Stimulated activated CD8-positive, alpha-beta memory T cell treated with anti-CD3 and anti-CD28 coated beads, Interleukin-7, amount 100 ng/mL, for 4 hours (primary cell): ENCODE measurements around the gene ACY1.
"Not testable (repeated sequence)": the region's sequence is repeated elsewhere in the genome, so short reads cannot be mapped to it uniquely, and the experiment has no call there.

Experiments
- DNase-seq, 2 donors: peaks; one replicate each; pipeline ENCODE4 v3.0.0-alpha.2; 2020; ENCODE audit warnings: low read depth in 2 of 2

ACY1 gene

GRCh38 chr3:52024765-52025452 lies 41.6 kb downstream of the ACY1 start:
- DNase-seq = no peak

- DNase-seq = no peak
Measured at GRCh38 chr3:52025453-52025852, 42.1 kb downstream of the ACY1 start.

GRCh38 chr3:52026041-52026440 lies 42.7 kb downstream of the ACY1 start:
- no peak for DNase-seq

DNA sequence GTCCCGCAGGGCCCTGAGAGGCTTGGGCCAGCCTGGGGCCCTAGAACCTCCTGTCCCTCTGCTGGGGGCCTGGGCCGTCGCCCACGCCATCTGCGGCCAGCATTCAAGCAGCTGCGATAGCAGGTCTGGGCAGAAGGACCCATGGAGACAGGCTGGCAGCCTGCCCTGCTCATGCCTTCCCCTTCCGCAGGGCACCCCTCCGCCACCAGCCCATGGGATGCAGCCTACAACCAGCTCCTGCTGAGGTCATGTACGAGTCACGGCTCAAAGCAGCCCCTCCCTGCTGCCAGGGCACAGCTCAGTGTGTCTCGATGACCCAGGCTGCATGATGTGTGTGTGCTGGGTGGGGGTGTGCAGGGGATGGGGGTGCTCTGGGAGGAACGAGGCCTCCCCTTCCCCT lies 45.2 kb downstream of the ACY1 start:
- no peak for DNase-seq

GRCh38 chr3:52029053-52029452 lies 45.7 kb downstream of the ACY1 start:
- DNase-seq = no peak

- no peak for DNase-seq
Measured at GRCh38 chr3:52029535-52029934, 46.2 kb downstream of the ACY1 start.

GRCh38 chr3:52030714-52031310 lies 47.5 kb downstream of the ACY1 start:
- DNase-seq = no peak

DNA sequence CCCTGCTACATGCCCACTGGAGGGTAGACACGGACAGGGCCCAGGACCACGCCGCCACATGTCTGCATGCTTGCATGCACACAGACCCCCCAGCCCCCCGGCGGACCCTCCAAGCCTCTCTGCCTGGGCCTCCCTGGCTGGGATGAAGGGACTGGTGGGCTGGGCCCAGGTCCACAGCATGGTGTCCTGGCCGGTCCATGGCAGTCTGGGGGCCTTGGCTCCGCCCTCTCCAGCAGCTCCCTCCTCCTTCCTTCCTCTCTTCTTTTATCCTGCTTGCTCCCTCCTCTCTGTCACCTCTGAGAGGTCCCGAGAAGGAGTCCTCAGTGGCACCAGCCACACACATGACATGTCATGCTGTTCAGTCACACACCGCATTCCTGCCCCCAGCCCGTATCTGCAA lies 48.6 kb downstream of the ACY1 start:
- DNase-seq = no peak

DNA sequence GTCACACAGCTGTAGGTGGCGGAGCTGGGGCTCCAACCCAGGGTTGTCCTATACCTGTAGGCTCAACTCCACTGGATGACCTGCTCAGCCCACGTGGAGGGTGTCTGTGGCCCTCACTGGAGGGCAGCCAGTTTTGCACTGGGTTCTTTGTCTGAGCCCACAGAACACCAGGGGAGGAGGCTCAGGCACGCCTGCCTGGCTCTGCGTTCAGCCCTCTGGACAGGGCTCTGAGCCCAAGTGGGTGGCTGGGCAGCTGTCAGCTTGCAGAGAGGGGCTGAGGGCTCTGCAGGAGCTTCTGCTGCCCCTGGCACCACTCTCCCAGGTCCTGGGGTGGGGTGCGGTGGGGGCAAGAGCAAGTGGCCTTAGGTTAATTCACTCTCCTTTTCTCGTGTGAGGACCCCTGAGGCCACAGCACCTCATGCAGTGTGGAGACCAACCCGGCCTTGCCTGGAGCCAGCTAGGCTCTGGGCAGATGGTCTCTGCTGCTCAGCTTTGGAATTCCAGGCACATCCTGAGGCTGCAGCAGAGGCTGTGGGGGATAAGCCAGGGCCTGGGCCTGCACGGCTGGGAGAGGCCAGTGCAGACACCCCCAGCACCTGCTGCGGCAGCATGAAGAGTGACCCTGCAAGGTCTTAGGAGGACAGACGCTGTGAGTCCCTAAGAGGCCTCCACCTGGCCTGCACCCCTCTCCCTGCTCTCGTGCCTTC lies 49.5 kb downstream of the ACY1 start:
- no peak for DNase-seq

- DNase-seq = not testable (repeated sequence)
Measured at GRCh38 chr3:52033748-52034147, 50.4 kb downstream of the ACY1 start.

DNA sequence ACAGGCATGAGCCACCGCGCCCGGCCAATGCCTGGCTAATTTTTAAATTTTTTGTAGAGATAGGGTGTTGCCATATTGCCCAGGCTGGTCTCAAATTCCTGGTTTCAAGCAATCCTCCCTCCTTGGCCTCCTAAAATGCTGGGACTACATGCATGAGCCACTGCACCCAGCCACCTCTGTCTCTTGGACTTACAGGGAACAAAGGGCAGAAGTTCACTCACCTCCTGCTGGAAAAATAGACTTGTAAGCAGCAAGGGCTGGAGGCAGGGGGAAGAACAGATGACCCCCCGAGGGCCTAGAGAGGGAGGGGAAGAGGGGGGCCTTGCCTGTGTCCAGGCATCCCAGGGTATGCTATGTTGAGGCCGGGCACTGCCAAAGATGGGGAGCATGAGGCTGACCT lies 50.9 kb downstream of the ACY1 start:
- DNase-seq = no peak

GRCh38 chr3:52034651-52035050 lies 51.3 kb downstream of the ACY1 start:
- no peak for DNase-seq

- no peak for DNase-seq
Measured at GRCh38 chr3:52036222-52036694, 52.9 kb downstream of the ACY1 start.

- no peak for DNase-seq
Measured at GRCh38 chr3:52036829-52037228, 53.5 kb downstream of the ACY1 start.

- no peak for DNase-seq
Measured at GRCh38 chr3:52037291-52037690, 54.0 kb downstream of the ACY1 start.

DNA sequence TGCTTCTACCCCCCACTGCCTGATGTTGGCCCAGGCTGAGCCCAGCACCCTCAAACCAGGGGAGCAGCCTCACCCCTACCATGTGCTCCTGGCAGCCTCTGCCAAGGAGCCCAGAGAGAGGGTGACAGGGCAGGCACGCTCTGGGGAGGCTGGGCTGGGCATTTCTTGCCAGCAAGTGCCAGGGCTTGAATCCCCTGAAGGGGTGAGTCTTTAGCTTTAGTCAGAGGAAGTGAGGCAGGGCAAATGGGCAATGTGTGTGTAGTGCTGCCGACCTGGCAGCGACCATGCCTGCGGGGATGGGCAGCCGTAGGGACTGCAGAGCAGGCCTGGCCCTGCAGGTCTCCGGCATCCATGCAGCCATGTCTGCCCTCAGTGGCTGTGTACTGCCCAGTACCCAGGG lies 54.9 kb downstream of the ACY1 start:
- no peak for DNase-seq
